DOHH2 (cell line): Measurements from ENCODE around the gene NSMF.

Experiments used
- H3F3A ChIP-seq: fragments of 200-600 bp; sonication (generic), shearing (Covaris generic); 2 replicates; pipeline ENCODE4 v1.6.0; 2016; ENCODE audit warnings: antibody characterized with exemption, mild to moderate bottlenecking; ENCODE audit not compliant: control insufficient read depth, insufficient read depth
- H3K27ac ChIP-seq: fragments of 200-600 bp; sonication (generic); 2 replicates; pipeline ENCODE4 v1.5.1; 2014; ENCODE audit warnings: low read depth, mild to moderate bottlenecking, low read length, moderate library complexity
- H3K27me3 ChIP-seq: fragments of 200-600 bp; sonication (generic); 2 replicates; pipeline ENCODE4 v1.6.1; 2014; ENCODE audit warnings: mild to moderate bottlenecking, low read length, mixed read lengths; ENCODE audit not compliant: control insufficient read depth
- H3K36me3 ChIP-seq: fragments of 200-600 bp; sonication (generic); 2 replicates; pipeline ENCODE4 v1.6.1; 2014; ENCODE audit warnings: mild to moderate bottlenecking, low read length, moderate library complexity, mixed read lengths; ENCODE audit not compliant: control insufficient read depth
- H3K4me1 ChIP-seq: fragments of 200-600 bp; sonication (generic); 2 replicates; pipeline ENCODE4 v1.6.1; 2014; ENCODE audit warnings: mild to moderate bottlenecking, low read length, mixed read lengths; ENCODE audit not compliant: control insufficient read depth
- H3K4me2 ChIP-seq: fragments of 200-600 bp; sonication (generic); 2 replicates; pipeline ENCODE4 v1.6.0; 2014; ENCODE audit warnings: mild to moderate bottlenecking, low read length, moderate library complexity
- H3K4me3 ChIP-seq: fragments of 200-600 bp; sonication (generic); 2 replicates; pipeline ENCODE4 v1.5.1; 2014; ENCODE audit warnings: mild to moderate bottlenecking, low read length, mixed read lengths
- H3K79me2 ChIP-seq: fragments of 200-600 bp; sonication (generic); 2 replicates; pipeline ENCODE4 v1.6.1; 2014; ENCODE audit warnings: mild to moderate bottlenecking, low read length, mixed read lengths; ENCODE audit not compliant: control insufficient read depth
- H3K9me2 ChIP-seq: fragments of 200-600 bp; sonication (generic); replicated peaks from 2 replicates; pipeline ENCODE4 v1.6.1; 2014; ENCODE audit warnings: mild to moderate bottlenecking, low read length, mixed read lengths; ENCODE audit not compliant: control insufficient read depth
- H3K9me3 ChIP-seq: fragments of 200-600 bp; sonication (generic); 2 replicates; pipeline ENCODE4 v1.6.1; 2014; ENCODE audit warnings: antibody characterized with exemption, low read length, mixed read lengths; ENCODE audit not compliant: control insufficient read depth, insufficient read depth
- H4K20me1 ChIP-seq: fragments of 200-600 bp; sonication (generic); 2 replicates; pipeline ENCODE4 v1.6.0; 2014; ENCODE audit warnings: low read depth, mild to moderate bottlenecking, antibody characterized with exemption, low read length, moderate library complexity; ENCODE audit not compliant: control insufficient read depth, insufficient read depth
- CTCF ChIP-seq: fragments of 200-600 bp; sonication (generic); IDR thresholded peaks from one replicate; pipeline ENCODE4 v1.5.1; 2014; ENCODE audit warnings: antibody characterized with exemption, mild to moderate bottlenecking, low read depth, low read length; ENCODE audit not compliant: poor library complexity, severe bottlenecking
- EZH2phosphoT487 ChIP-seq: fragments of 200-600 bp; sonication (generic); IDR thresholded peaks from 2 replicates; pipeline ENCODE4 v1.6.1; 2017; ENCODE audit warnings: borderline replicate concordance, mild to moderate bottlenecking, antibody characterized with exemption, low read length, moderate library complexity, mixed read lengths

The NSMF gene

GRCh38 chr9:137505421-137506140 lies 46.4 kb upstream of the NSMF start:
- no peaks in the 10 kb centered on the region for H3K4me1 ChIP-seq
- H3K9me3 ChIP-seq, result no peaks in the 10 kb centered on the region
- TF ChIP-seq CTCF (no peak), EZH2phosphoT487 (no peak)
- H3K4me2 ChIP-seq, result no peak overlapping the region
- peaks cover 9% of the 10 kb centered on the region for H3F3A ChIP-seq
- no peak overlapping the region for H3K4me3 ChIP-seq
- no peak overlapping the region for H3K27ac ChIP-seq
- H3K27me3 ChIP-seq, result no peaks in the 10 kb centered on the region
- no peaks in the 10 kb centered on the region for H3K79me2 ChIP-seq
- H3K9me2 ChIP-seq, result no peaks in the 10 kb centered on the region
- no peaks in the 10 kb centered on the region for H4K20me1 ChIP-seq
- H3K36me3 ChIP-seq, result no peaks in the 10 kb centered on the region

GRCh38 chr9:137504432-137504777 lies 45.3 kb upstream of the NSMF start:
- Histone ChIP-seq H3K4me2 (no peak overlapping the region), H3F3A (peaks cover 9% of the 10 kb centered on the region), H3K9me3 (no peaks in the 10 kb centered on the region), H3K9me2 (no peaks in the 10 kb centered on the region), H3K36me3 (no peaks in the 10 kb centered on the region), H4K20me1 (no peaks in the 10 kb centered on the region), H3K27ac (no peak overlapping the region), H3K4me1 (no peaks in the 10 kb centered on the region), H3K27me3 (no peaks in the 10 kb centered on the region), H3K79me2 (no peaks in the 10 kb centered on the region), H3K4me3 (no peak overlapping the region)
- TF ChIP-seq EZH2phosphoT487, result no peak
- no peak for TF ChIP-seq CTCF

- Histone ChIP-seq H3K27me3 (no peaks in the 10 kb centered on the region), H3K9me3 (no peaks in the 10 kb centered on the region), H3K27ac (no peak overlapping the region), H3K4me3 (no peak overlapping the region), H3K4me1 (no peaks in the 10 kb centered on the region), H4K20me1 (no peaks in the 10 kb centered on the region), H3K9me2 (no peaks in the 10 kb centered on the region), H3K36me3 (no peaks in the 10 kb centered on the region), H3K79me2 (no peaks in the 10 kb centered on the region), H3F3A (peaks cover 4% of the 10 kb centered on the region; the same call in 1 of the 2 replicates), H3K4me2 (no peak overlapping the region)
- TF ChIP-seq EZH2phosphoT487 (no peak), CTCF (no peak)
Observed at GRCh38 chr9:137502008-137502911, 43.1 kb upstream of the NSMF start.
